Measurements from ENCODE around the gene PLK3. TPM values are rescaled to one million over a fixed set of nuclear protein-coding genes. Genes with fewer than 3 reads are reported as not detected.

Gene PLK3
- total and polyA plus RNA-seq, 10 of the 15 experiments (the other 5 are each of a cell fraction or from before 2014, with no cell fraction given): 1.5 to 23.2 (median 12.1) TPM

DNA sequence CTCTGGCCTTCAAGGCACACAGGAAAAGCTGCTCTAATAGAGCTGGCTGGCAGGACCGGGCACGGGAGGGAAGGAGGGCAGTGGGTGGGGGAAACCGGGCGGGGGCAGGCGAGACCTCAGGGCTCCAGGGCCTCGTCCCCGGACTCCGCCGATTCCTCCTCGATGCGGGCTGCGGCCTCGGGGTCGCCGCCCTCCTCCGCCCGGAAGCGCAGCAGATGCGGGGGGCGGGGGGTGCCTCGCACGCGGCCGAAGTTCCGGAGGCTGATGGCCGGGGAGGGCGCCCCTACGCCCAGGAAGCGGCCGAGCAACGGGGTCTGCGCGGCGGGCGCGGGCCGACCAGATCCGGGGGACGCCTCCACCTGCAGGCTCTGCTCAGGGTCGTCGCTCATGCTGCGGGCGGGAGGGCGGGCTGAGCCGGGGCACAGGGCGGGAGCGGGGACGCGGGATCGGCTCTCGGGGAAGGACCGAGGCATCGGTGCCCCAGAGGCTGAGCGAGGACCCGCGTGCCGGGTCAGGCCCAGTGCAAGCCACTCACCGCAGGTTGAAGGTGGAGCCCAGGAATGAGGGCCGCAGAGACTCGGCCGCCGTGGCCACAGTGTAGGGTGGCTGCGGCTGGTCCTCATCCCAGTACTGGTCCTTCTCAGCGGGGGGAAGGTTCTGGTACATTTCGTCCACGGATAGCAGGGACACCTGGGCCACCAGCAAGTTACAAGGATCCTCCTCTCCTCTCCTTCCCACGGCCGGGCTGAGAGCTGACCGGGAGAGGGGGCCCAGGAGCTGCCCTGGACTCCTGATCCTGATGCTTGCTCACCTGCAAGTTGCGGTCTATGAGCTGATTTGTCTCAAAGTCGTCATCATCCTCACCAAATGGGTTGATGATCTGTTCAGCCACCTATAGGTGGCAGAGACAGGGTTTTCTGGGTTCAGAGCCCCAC lies 15.8 kb upstream of the PLK3 start:
- RAD21 ChIA-PET (ENCODE audit: unreplicated experiment): interaction anchor here (0.6 to 2.8 kb wide), 10 partner anchors 9 to 339 kb away, joined by 3 to 11 read pairs (median 4); partner anchors contain the start of genes HECTD3, PLK3, RNU5D-1 and RPS8
- DNase-seq (ENCODE audit: low read depth, low spot score): no peak
- in situ Hi-C loops (cut with MboI) (no loop called here), intact Hi-C loops (cut with micrococcal nuclease; ENCODE audit: unreplicated experiment) (no loop called here)
- Histone ChIP-seq H3K4me3 (peak overlapping the region; percentile 63), H3K36me3 (ENCODE audit: control insufficient read depth in 2 of 2, insufficient read depth in 2 of 2, low read length in 1 of 2) (peaks cover 0 to 12% of the 10 kb centered on the region in 2 experiments; a peak in 2 of 4 replicates), H3K9me3 (replicated peaks; ENCODE audit: control insufficient read depth, insufficient read depth, low read length) (no peaks in the 10 kb centered on the region), H3K4me2 (ENCODE audit: control insufficient read depth, insufficient read depth) (peak overlapping the region; percentile 95), H3K4me1 (ENCODE audit: control insufficient read depth, insufficient read depth, low read length) (peaks cover 30% of the 10 kb centered on the region), H4K20me1 (ENCODE audit: control insufficient read depth, insufficient read depth) (no peaks in the 10 kb centered on the region; the same call in 1 of the 2 replicates), H3K79me2 (ENCODE audit: control insufficient read depth, insufficient read depth, low read length) (no peaks in the 10 kb centered on the region; the same call in 1 of the 2 replicates), H3K27me3 (replicated peaks in 1 of 2; ENCODE audit: control insufficient read depth in 2 of 2, insufficient read depth in 2 of 2, low read length in 1 of 2) (no peaks in the 10 kb centered on the region), H3K27ac (ENCODE audit: control insufficient read depth, insufficient read depth) (peak overlapping the region; percentile 46), H3K9ac (ENCODE audit: control insufficient read depth, insufficient read depth, low read length) (peak overlapping the region; percentile 69), H2AFZ (ENCODE audit: control insufficient read depth, low read depth, low read length) (peak overlapping the region; percentile 79)
- SMC1A ChIA-PET (ENCODE audit: uncharacterized antibody, unreplicated experiment): interaction anchor here (0.6 to 2.5 kb wide), 8 partner anchors 8 to 592 kb away, joined by 3 to 9 read pairs (median 4); partner anchors contain the start of genes PLK3 and RNU5D-1
- no peak for FAIRE-seq
- CTCF ChIA-PET: interaction anchor here (0.6 to 5.2 kb wide), 22 partner anchors 9 to 1936 kb away, joined by 3 to 40 read pairs (median 4); partner anchors contain the start of genes BTBD19, PLK3, RNU5D-1 and RPS8
- POLR2A ChIA-PET: interaction anchor here (0.6 to 3.0 kb wide), 14 partner anchors 9 to 1074 kb away, joined by 3 to 29 read pairs (median 4); partner anchors contain the start of genes RNU5D-1, RPS8 and UROD
- 17% methylated on average over 64 of the region's 71 CpGs for WGBS (ENCODE audit: insufficient coverage, insufficient replicate concordance, low lambda C conversion rate, missing lambda C conversion rate)
- ATAC-seq: peak; percentile 51
- no TSS peak for BruUV-seq (replicated peaks)
- TF ChIP-seq SPI1 (IDR thresholded peaks at IDR 0.05; ENCODE audit: borderline replicate concordance, insufficient read depth, low read depth, low read length) (no peak), RFX5 (IDR thresholded peaks at IDR 0.05; ENCODE audit: low read depth, low read length) (no peak), STAT1 (conservative IDR thresholded peaks at IDR 0.05) (no peak), TARDBP (IDR thresholded peaks at IDR 0.05; ENCODE audit: borderline replicate concordance) (no peak), ZNF687 (IDR thresholded peaks at IDR 0.05) (peak; percentile 79), BCL3 (IDR thresholded peaks at IDR 0.05; ENCODE audit: borderline replicate concordance, insufficient read depth, low read depth, low read length, poor library complexity, severe bottlenecking) (peak; percentile 16), SMAD1 (IDR thresholded peaks at IDR 0.05; ENCODE audit: low read depth, partially characterized antibody) (no peak), PML (IDR thresholded peaks at IDR 0.05; ENCODE audit: low read length) (no peak), NFXL1 (IDR thresholded peaks at IDR 0.05; ENCODE audit: borderline replicate concordance) (no peak), JUNB (IDR thresholded peaks at IDR 0.05) (no peak), RELA (IDR thresholded peaks at IDR 0.05; ENCODE audit: borderline replicate concordance, partially characterized antibody) (no peak), RB1 (IDR thresholded peaks at IDR 0.05; ENCODE audit: borderline replicate concordance) (peak; percentile 27; the same call in 1 of the 2 replicates), CEBPB (IDR thresholded peaks at IDR 0.05; ENCODE audit: borderline replicate concordance in 1 of 2, low read depth in 2 of 2, low read length in 2 of 2) (no peak)
- TF ChIP-seq, protein P1, sequence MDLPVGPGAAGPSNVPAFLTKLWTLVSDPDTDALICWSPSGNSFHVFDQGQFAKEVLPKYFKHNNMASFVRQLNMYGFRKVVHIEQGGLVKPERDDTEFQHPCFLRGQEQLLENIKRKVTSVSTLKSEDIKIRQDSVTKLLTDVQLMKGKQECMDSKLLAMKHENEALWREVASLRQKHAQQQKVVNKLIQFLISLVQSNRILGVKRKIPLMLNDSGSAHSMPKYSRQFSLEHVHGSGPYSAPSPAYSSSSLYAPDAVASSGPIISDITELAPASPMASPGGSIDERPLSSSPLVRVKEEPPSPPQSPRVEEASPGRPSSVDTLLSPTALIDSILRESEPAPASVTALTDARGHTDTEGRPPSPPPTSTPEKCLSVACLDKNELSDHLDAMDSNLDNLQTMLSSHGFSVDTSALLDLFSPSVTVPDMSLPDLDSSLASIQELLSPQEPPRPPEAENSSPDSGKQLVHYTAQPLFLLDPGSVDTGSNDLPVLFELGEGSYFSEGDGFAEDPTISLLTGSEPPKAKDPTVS (IDR thresholded peaks at IDR 0.05; ENCODE audit: low read depth, low read length): no peak

All from GM12878 (cell line).